Measurements from ENCODE around the gene IMPACT.

Gene IMPACT

GRCh38 chr18:24432618-24433017 is 6.1 kb downstream of the IMPACT start:
- DNase-seq (ENCODE audit: low read depth in 2 of 2) = no peak
- no peak overlapping the region for H3K4me3 ChIP-seq (replicated peaks in 1 of 2; ENCODE audit: low read depth in 2 of 2, low read length in 2 of 2)
- no peak for TF ChIP-seq CTCF (IDR thresholded peaks at IDR 0.05; ENCODE audit: low read depth, low read length)

GRCh38 chr18:24436939-24437338 is 10.5 kb downstream of the IMPACT start:
- DNase-seq (ENCODE audit: low read depth in 2 of 2) = no peak
- no peak overlapping the region for H3K4me3 ChIP-seq (replicated peaks in 1 of 2; ENCODE audit: low read depth in 2 of 2, low read length in 2 of 2)
- TF ChIP-seq CTCF (IDR thresholded peaks at IDR 0.05; ENCODE audit: low read depth, low read length) = no peak

GRCh38 chr18:24443870-24444269 is 17.4 kb downstream of the IMPACT start:
- TF ChIP-seq CTCF (IDR thresholded peaks at IDR 0.05; ENCODE audit: low read depth, low read length) = no peak
- no peak overlapping the region for H3K4me3 ChIP-seq (replicated peaks in 1 of 2; ENCODE audit: low read depth in 2 of 2, low read length in 2 of 2)
- DNase-seq (ENCODE audit: low read depth in 2 of 2) = no peak

GRCh38 chr18:24446453-24446852 is 20.0 kb downstream of the IMPACT start:
- DNase-seq (ENCODE audit: low read depth in 2 of 2) = no peak
- H3K4me3 ChIP-seq (replicated peaks in 1 of 2; ENCODE audit: low read depth in 2 of 2, low read length in 2 of 2) = no peak overlapping the region
- TF ChIP-seq CTCF (IDR thresholded peaks at IDR 0.05; ENCODE audit: low read depth, low read length) = no peak

- no peak overlapping the region for H3K4me3 ChIP-seq (replicated peaks in 1 of 2; ENCODE audit: low read depth in 2 of 2, low read length in 2 of 2)
- DNase-seq (ENCODE audit: low read depth in 2 of 2) = peak; percentile 4 to 5
- no peak for TF ChIP-seq CTCF (IDR thresholded peaks at IDR 0.05; ENCODE audit: low read depth, low read length)
Observed at GRCh38 chr18:24446953-24447538, 20.6 kb downstream of the IMPACT start.

- no peak for DNase-seq (ENCODE audit: low read depth in 2 of 2)
- no peak for TF ChIP-seq CTCF (IDR thresholded peaks at IDR 0.05; ENCODE audit: low read depth, low read length)
- no peak overlapping the region for H3K4me3 ChIP-seq (replicated peaks in 1 of 2; ENCODE audit: low read depth in 2 of 2, low read length in 2 of 2)
Observed at GRCh38 chr18:24447961-24448360, 21.5 kb downstream of the IMPACT start.

- DNase-seq (ENCODE audit: low read depth in 2 of 2) = no peak
- TF ChIP-seq CTCF (IDR thresholded peaks at IDR 0.05; ENCODE audit: low read depth, low read length) = no peak
- no peak overlapping the region for H3K4me3 ChIP-seq (replicated peaks in 1 of 2; ENCODE audit: low read depth in 2 of 2, low read length in 2 of 2)
Observed at GRCh38 chr18:24456549-24456948, 30.1 kb downstream of the IMPACT start.

Measured in cardiac fibroblast (primary cell).